ENCODE results near the gene BACH1.
"Not testable (repeated sequence)": the region's sequence is repeated elsewhere in the genome, so short reads cannot be mapped to it uniquely, and the experiment has no call there.

Gene BACH1

GRCh38 chr21:29298348-29299045 lies at the start of gene BACH1:
Gene BACH1 (plus strand): TSS chr21:29298922. CDS start chr21:29321281, 22,359 bp downstream.
- DNase-seq: peak; percentile 95

GRCh38 chr21:29249289-29249688 lies 49.4 kb upstream of the BACH1 start:
- not testable (repeated sequence) for DNase-seq

- no peak for DNase-seq
Measured at GRCh38 chr21:29250636-29251035, 48.1 kb upstream of the BACH1 start.

DNA sequence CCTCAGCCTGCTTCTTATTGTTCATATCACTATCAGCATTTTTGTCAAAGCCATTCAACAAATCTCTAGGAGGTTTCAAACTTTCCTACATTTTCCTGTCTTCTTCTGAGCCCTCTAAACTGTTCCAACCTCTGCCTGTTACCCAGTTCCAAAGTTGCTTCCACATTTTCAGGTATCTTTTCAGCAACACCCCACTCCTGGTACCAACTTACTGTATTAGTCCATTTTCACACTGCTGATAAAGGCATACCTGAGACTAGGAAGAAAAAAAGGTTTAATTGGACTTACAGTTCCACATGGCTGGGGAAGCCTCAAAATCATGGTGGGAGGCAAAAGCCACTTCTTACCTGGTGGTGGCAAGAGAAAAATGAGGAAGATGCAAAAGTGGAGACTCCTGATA lies 44.9 kb upstream of the BACH1 start:
- not testable (repeated sequence) for DNase-seq

DNA sequence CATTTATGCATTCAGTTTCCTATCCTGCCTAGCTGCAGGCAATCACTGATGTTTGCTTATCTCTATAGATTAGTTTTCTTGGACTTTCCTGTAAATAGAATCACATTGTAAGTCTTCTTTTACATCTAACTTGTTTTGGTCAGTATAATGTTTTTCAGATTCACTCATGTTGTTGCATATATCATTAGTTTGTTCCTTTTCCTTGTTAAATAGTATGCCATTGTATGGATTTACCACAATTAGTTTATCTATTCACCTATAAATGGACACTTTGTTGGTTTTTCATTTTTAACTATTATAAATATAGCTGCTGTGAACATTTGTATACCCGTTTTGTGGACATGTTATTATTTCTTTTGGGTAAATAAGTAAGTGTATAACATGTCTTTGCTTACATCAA lies 44.2 kb upstream of the BACH1 start:
- no peak for DNase-seq

DNA sequence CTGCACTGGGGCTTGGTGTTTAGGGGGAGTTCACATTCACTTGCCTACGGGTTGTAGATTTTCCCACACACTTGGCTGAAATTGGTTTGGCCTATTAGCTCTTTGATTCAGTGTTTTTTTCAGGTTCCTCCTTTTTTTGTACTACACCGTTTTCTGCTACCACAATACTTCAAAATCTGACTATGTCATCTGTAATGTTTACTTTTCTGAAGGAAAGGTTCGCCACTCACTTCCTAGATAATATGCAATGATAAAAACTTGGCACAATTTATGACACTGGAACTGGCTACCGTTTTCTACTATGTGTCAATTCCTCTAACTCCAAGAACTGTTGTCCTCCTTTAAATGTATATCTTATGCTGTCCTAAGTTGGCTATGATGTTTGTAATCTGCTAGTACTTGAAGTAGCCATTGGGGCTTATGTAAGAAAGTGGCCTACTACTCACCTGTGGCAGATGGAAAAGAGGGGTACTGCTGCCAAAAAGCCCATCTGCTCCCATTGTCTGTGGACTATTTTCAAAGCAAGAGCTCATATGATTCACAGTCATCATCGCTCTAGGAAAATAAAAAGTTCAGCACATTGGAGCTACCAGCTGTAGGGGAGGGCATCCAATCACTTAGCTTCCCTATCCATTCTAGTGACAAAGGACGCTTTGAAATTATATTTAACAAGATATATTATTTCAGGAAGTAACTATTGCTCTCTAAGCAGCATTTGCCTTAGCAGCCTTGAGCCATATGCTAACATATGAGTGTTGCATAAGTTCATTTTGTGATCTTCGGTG lies 42.4 kb upstream of the BACH1 start:
- DNase-seq: no peak

GRCh38 chr21:29257701-29258100 lies 41.0 kb upstream of the BACH1 start:
- no peak for DNase-seq

DNA sequence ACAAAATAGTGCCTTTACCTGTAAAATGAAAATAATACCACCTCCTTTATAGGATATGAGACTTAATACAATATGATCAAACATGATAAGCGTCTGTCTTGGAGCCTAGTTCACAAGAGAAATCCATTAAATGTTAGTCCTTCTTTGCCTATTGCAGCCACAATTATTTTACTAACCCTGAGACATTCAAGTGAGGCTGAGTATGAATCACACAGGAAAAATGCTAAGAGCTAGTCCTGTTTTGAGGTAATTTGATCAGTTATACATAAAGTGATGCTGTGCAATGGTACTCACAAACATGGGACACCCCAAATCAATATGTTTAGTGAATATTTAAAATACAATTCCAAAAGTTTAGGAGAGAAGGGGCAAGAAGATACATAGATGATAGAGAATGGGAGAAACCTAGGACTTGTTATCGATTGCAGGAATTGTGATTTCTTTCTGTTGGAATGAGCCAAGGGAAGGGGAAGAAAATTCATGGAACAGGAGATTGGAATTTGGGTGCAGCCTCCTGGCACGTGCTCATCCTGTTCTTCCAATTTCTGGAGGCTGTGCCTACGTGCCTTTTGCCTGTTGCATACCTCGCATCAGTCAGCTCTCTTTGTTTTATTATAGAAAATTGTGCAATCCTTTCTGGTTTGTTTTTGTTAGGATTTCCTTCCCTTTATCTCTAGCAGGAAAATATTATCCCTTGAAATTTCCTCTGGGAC lies 39.9 kb upstream of the BACH1 start:
- peak; percentile 89 for DNase-seq

GRCh38 chr21:29260461-29260860 lies 38.3 kb upstream of the BACH1 start:
- no peak for DNase-seq

GRCh38 chr21:29261555-29262540 lies 36.9 kb upstream of the BACH1 start:
- no peak for DNase-seq

- peak; percentile 14 for DNase-seq
Measured at GRCh38 chr21:29264721-29265120, 34.0 kb upstream of the BACH1 start.

DNA sequence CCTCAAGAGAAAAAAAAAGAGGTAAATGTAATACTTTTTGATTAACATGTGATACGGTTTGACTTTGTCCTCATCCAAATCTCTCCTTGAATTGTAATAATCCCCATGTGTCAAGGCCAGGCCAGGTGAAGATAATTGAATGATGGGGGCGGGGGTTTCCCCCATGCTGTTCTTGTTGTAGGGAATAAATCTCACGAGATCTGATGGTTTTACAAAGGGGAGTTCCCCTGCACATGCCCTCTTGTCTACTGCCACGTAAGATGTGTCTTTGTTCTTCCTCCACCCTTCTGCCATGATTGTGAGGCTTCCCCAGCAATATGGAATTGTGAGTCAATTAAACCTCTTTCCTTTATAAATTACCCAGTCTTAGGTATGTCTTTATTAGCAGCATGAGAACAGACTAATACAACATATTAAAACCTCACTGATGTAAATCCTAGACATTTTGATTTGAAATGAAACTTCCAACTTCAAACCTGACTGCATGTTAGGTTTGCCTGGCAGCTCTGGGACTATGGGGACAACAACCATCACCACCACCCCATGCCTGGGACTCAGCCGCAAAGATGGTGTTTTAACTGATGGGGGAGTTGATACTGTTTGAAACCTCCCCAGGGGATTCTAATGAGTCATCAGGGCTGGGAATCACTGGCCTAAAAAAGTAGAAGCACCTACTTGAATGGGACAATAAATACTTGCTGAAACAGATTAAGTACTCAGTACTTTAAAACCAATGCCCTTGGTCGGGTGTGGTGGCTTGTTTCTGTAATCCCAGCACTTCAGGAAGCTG lies 32.8 kb upstream of the BACH1 start:
- DNase-seq: no peak

GRCh38 chr21:29267666-29268065 lies 31.1 kb upstream of the BACH1 start:
- no peak for DNase-seq

DNA sequence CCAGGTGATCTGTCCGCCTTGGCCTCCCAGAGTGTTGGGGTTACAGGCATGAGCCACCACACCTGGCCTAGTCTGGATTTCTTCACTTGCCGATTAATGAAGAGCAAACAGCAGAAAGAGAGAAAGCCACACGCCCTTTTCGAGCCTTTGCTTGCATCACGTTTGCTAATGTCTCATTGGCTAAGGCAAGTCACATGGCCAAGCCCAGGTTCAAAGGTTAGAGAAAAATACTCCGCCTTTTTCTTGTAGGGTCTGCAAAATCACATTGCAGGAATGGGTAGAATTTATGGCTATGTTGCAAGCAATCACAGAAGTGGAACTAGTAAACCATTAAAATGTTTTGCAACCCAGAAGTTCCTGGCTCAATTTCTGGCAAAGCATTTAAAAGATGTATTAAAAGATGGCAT lies 26.8 kb upstream of the BACH1 start:
- no peak for DNase-seq

- DNase-seq: no peak
Measured at GRCh38 chr21:29277442-29277841, 21.3 kb upstream of the BACH1 start.

- DNase-seq: no peak
Measured at GRCh38 chr21:29279558-29279957, 19.2 kb upstream of the BACH1 start.

DNA sequence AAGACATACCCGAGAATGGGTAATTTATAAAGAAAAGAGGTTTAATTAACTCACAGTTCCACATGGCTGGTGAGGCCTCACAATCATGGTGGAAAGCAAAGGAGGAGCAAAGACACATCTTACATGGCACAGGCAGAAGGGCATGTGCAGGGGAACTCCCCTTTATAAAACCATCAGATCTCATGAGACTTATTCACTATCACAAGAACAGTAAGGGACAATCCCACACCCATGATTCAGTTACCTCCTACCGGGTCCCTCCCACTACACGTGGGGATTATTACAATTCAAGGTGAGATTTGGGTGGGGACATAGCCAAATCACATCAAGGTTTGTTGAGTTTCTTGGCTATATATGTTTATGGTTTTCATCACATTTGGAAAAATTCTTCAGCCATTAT lies 16.9 kb upstream of the BACH1 start:
- not testable (repeated sequence) for DNase-seq

GRCh38 chr21:29287383-29287782 lies 11.3 kb upstream of the BACH1 start:
- peak; percentile 64 for DNase-seq

DNA sequence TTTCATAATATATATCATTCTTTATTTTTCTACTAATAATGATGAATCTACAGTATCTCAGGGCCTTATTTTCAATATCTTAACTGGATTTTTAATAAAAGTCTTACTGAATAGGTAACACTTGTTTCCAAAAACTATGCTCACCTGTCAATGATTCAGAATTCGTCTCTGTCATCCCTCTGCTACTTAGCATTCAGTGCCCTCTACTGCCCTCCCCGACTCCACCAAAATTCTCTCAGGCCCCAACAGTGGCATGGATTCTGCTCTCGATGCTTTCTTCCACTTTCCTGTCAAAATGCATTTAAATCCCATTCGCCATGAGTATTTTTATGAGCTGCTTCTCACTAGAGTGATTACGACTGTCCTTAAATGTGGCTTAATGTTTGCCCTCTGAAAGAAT lies 10.5 kb upstream of the BACH1 start:
- DNase-seq: no peak

GRCh38 chr21:29289317-29289716 lies 9.4 kb upstream of the BACH1 start:
- DNase-seq: no peak

DNA sequence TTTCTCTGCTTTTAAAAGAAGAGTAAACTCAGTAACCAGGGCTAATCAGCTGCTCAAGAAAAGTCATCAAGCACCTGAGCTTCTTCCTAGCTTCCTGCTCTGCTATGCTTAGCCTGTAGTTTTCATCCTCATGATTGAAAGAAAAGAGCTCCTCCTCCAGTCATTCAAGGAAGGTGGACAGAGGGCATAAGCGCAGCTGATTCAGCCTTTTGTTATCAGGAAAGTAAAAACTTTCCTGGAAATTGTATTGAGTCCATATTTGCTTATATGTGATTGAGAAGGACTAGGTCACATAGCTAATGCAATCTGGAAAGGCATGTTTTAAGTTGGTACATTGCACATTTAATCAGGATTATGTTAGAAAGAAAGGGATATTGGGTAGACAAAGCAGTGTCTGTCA lies 8.5 kb upstream of the BACH1 start:
- no peak for DNase-seq

- DNase-seq: no peak
Measured at GRCh38 chr21:29293495-29293894, 5.2 kb upstream of the BACH1 start.

Data from HCEC 1CT (cell line).